Coronary artery (tissue), 2 donors: ENCODE results near the gene BBOF1.
"Not testable (repeated sequence)": the region's sequence is repeated elsewhere in the genome, so short reads cannot be mapped to it uniquely, and the experiment has no call there.

Experiments
- DNase-seq: peaks from one replicate; pipeline ENCODE4 v3.0.0-alpha.2; 2017; ENCODE audit warnings: low spot score
- H3K27ac ChIP-seq, 2 donors: fragments of 200-600 bp; sonication (generic); one replicate each; pipeline ENCODE4 v1.5.1; 2016 to 2019
- H3K4me3 ChIP-seq: fragments of 200-600 bp; sonication (generic); 2 replicates; pipeline ENCODE4 v1.5.1; 2016; ENCODE audit warnings: mild to moderate bottlenecking, moderate library complexity
- TF ChIP-seq, protein P1 (sequence below): fragments of 200-600 bp; sonication (generic); IDR thresholded peaks from one replicate; pipeline ENCODE4 v1.5.1; 2019; ENCODE audit warnings: antibody characterized with exemption

The BBOF1 gene

DNA sequence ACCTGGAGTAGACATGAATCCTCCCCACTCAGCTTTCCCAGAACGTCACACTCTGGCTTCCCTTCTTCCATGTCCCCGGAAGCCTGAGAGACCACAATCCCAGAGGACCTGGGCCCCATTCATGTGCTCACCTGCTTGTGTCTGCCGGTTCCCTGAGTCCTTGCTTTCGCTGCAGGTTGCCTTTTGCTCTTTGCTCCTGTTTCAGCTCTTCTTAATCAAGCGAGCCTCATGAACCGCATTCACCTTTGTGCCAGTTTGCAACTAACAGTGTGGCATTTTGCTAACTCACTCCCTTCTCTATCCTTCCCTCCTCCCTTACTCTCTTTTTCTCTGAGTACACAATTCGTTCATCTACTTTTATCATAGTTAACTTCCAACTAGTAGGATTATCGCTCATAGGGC, 23.2 kb upstream of the BBOF1 start:
- TF ChIP-seq, protein P1, sequence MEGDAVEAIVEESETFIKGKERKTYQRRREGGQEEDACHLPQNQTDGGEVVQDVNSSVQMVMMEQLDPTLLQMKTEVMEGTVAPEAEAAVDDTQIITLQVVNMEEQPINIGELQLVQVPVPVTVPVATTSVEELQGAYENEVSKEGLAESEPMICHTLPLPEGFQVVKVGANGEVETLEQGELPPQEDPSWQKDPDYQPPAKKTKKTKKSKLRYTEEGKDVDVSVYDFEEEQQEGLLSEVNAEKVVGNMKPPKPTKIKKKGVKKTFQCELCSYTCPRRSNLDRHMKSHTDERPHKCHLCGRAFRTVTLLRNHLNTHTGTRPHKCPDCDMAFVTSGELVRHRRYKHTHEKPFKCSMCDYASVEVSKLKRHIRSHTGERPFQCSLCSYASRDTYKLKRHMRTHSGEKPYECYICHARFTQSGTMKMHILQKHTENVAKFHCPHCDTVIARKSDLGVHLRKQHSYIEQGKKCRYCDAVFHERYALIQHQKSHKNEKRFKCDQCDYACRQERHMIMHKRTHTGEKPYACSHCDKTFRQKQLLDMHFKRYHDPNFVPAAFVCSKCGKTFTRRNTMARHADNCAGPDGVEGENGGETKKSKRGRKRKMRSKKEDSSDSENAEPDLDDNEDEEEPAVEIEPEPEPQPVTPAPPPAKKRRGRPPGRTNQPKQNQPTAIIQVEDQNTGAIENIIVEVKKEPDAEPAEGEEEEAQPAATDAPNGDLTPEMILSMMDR = no peak
- no peak overlapping the region for H3K4me3 ChIP-seq
- no peak overlapping the region for H3K27ac ChIP-seq
- DNase-seq = no peak

DNA sequence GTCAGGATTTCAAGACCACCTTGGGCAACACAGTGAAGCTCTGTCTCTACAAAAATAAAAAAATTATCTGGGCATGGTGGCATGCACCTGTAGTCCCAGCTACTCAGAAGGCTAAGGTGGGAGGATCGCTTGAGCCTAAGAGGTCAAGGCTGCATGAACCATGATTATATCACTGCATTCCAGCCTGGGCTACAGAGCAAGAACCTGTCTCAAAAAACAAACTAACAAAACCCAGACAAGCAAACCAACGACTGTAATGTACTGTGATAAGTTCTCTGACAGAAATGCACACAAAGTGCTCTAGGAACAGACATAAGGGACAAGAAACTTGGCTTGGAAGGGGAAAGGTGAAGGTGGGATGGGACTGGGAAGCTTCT, 22.4 kb upstream of the BBOF1 start:
- no peak for DNase-seq
- TF ChIP-seq, protein P1 = no peak
- H3K4me3 ChIP-seq = no peak overlapping the region
- H3K27ac ChIP-seq = no peak overlapping the region

DNA sequence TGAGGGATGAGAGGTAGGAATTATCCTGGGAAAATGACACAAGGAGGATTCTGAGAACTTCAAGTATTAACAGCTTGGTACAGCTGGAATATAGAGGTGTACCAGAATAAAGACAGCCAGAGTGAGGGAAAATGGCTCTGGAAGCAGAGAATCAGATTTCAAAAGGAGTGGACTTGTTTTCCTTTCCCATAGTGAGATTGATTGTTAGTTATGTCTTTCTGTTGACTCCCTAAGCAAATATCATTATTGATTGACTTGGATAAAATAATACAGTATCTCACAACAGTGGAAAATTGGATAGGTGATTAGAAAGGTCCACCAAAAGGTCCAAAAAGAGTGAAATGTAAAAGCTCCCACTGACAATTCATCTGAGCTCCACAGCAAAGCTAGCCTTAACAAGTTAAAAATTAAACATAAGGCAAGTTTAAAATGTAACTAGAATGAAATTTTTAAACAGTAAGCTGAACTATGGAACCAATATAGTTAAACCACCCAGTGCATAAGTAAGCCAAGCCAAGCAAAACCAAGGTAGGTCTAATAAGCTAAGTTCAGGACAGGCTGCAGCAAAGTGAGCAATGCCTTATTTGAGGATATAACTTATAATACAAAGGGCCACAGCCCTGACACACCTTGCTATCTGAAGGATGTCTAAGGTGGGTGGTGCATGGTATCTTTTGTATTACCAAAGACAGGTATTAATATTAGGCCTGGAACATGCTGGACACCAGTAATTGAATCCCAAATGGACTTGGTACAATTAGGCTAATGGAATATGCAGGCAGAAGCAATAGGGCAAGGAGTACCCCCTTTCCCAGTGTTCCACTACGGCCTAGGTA, 21.8 kb upstream of the BBOF1 start:
- no peak overlapping the region for H3K27ac ChIP-seq
- H3K4me3 ChIP-seq = no peak overlapping the region

DNA sequence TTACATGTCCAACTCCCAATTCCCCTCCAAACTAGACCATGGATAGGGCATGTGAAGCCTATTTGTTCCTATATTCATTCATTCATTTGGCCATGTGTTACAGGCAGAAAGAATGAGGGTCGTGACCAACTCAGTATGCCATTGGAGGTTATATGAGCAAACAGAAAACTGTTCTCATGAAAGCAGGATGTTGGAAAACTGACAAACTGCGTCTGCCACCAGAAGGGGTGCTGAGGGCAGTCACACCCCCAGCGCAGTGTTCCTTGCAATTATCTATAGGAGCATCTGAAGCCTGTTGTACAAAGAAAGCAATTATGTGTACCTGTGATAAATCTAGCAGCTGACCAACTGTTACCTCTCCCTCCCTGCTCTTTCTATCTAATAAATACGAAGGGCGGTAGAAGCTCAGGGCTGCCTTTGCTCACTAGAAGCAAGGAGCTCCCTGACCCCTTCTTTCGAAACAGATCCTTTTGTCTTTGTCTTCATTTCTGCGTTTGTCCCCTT, 21.2 kb upstream of the BBOF1 start:
- no peak for DNase-seq
- Histone ChIP-seq H3K4me3 (no peak overlapping the region), H3K27ac (no peak overlapping the region)
- TF ChIP-seq, protein P1 = no peak

More for the DNA sequence above, 21.8 kb upstream of the BBOF1 start:
- no peak for DNase-seq
- TF ChIP-seq, protein P1 = no peak

DNA sequence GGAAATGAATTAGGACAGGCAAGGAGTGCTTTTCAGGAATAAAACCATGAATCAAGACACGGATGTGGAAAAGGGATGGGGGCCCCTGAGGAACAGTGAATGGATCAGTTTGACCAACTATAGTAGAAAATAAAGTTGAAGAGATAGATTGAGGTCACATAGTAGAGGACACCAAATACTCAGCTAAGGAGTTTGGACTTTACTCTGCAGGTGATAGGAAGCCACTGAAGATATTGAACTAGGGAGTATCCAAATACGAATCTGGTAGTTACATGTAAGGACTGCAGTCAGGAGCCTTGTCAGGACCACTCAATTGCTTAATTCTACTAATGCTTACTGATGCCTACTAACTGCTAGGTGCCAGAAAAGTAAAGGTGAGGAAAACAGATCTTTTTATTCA, 20.4 kb upstream of the BBOF1 start:
- DNase-seq = no peak
- Histone ChIP-seq H3K27ac (no peak overlapping the region), H3K4me3 (no peak overlapping the region)
- TF ChIP-seq, protein P1 = no peak

DNA sequence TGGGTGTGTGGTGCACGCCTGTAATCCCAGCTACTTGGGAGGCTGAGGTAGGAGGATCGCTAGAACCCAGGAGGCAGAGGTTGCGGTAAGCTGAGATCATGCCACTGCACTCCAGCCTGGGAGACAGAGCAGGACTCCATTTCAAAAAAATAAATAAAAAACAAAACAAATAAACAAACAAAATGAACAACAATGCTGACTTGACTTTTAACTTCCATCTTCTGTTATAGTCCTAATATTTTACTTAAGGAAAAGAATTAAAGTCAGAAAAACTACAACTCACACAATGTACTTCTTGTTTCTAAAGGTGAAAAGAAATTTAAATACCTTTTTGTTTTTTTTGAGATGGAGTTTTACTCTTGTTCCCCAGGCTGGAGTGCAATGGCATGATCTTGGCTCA, 13.5 kb upstream of the BBOF1 start:
- not testable (repeated sequence) for H3K27ac ChIP-seq, H3K4me3 ChIP-seq, DNase-seq

DNA sequence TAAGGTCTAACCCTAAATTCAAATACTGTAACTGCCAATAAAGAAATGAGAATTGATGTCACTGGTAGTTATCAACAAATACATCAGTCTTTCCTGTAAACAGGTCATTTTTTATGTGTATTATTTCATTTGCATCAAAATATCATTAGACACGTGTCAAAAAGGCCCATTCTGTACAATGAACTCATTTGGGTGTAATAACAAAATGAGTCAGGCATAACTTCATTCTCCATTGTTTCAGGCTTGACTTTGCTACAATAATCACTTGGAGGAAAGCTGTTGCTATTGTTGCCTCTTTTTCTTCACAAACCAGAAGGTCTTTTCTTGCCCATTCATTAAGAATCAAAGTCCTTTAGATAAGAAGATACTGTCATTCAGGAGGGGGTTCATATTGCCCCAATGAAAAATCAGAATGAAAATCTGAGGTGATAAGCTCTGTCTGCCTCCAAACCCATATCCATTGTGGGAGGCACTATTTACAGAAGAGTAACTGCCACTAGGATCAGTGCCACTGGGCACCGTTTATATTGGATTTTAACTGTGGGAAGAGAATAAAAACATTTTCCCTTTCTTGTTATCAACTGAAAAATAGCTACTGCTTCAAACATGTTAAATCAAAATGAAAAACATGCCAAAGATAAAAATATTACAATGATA, 10.2 kb upstream of the BBOF1 start:
- Histone ChIP-seq H3K27ac (no peak overlapping the region), H3K4me3 (no peak overlapping the region)
- TF ChIP-seq, protein P1 = no peak
- DNase-seq = no peak
